NB4 (cell line): ENCODE data around the gene RBPJL.

Experiments
- DNase-seq: peaks from one replicate; pipeline ENCODE4 v3.0.0; 2010; ENCODE audit warnings: low read depth
- H3K4me3 ChIP-seq: one replicate; pipeline ENCODE4 v1.5.1; 2011; ENCODE audit warnings: mild to moderate bottlenecking, low read depth, low read length, moderate library complexity
- MYC ChIP-seq: IDR thresholded peaks from 2 replicates; pipeline ENCODE4 v1.6.1; 2011; ENCODE audit warnings: low read depth, low read length
- POLR2A ChIP-seq: IDR thresholded peaks from 2 replicates; pipeline ENCODE4 v1.6.1; 2011; ENCODE audit warnings: mild to moderate bottlenecking; ENCODE audit not compliant: insufficient read length; ENCODE audit errors: extremely low read depth
- TF ChIP-seq, protein P1 (sequence below): IDR thresholded peaks from one replicate; pipeline ENCODE4 v1.5.1; 2012; ENCODE audit warnings: low read depth, low read length
- TF ChIP-seq, protein P2 (sequence below): IDR thresholded peaks from 2 replicates; pipeline ENCODE4 v1.6.1; 2011; ENCODE audit warnings: low read depth, low read length

Gene RBPJL

DNA sequence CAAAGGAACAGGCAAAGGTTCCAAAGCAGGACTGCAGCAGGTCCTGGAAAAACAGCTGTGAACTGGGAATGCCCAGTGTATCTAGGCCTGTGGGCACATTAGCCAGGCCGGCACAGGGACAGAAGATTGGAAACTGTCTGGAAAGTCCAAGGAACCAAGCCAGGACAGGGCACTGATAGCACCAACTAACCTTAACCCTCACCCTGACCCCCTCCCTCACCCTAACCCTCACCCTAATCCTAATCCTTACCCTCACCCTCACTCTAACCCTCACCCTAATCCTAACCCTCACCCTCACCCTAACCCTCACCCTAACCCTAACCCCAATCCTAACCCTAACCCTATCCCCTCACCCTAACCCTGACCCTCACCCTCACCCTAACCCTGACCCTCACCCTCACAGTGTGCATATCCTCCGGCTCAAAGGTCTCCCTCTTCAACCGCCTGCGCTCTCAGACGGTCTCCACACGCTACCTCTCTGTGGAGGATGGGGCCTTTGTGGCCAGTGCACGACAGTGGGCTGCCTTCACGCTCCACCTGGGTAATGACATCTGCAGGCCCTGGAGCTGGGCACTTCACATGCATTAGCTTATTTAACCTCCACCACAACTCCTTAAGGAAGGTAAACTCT lies 6.5 kb downstream of the RBPJL start:
- DNase-seq: no peak
- H3K4me3 ChIP-seq: no peak overlapping the region
- TF ChIP-seq, protein P1, sequence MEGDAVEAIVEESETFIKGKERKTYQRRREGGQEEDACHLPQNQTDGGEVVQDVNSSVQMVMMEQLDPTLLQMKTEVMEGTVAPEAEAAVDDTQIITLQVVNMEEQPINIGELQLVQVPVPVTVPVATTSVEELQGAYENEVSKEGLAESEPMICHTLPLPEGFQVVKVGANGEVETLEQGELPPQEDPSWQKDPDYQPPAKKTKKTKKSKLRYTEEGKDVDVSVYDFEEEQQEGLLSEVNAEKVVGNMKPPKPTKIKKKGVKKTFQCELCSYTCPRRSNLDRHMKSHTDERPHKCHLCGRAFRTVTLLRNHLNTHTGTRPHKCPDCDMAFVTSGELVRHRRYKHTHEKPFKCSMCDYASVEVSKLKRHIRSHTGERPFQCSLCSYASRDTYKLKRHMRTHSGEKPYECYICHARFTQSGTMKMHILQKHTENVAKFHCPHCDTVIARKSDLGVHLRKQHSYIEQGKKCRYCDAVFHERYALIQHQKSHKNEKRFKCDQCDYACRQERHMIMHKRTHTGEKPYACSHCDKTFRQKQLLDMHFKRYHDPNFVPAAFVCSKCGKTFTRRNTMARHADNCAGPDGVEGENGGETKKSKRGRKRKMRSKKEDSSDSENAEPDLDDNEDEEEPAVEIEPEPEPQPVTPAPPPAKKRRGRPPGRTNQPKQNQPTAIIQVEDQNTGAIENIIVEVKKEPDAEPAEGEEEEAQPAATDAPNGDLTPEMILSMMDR: no peak
- no peak for TF ChIP-seq POLR2A
- TF ChIP-seq, protein P2, sequence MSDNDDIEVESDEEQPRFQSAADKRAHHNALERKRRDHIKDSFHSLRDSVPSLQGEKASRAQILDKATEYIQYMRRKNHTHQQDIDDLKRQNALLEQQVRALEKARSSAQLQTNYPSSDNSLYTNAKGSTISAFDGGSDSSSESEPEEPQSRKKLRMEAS: no peak
- TF ChIP-seq MYC: no peak

DNA sequence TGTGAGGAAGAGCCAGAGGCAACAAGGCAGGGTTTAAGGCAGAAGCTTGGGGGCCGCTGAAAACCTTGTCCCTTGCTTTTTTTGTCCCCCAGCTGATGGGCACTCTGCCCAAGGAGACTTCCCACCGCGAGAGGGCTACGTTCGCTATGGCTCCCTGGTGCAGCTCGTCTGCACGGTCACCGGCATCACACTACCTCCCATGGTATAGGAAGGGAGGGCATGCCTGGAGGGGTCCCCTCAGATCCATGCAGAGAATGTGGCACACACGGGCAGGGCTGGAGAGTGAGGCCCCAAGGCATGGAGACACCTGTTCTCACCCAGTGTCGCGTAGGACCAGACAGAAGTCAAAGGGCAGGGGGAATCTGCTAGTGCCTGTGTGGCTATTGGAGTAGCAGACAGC lies 7.3 kb downstream of the RBPJL start:
- TF ChIP-seq, protein P1: no peak
- TF ChIP-seq, protein P2: no peak
- TF ChIP-seq MYC: no peak
- DNase-seq: no peak
- no peak overlapping the region for H3K4me3 ChIP-seq

DNA sequence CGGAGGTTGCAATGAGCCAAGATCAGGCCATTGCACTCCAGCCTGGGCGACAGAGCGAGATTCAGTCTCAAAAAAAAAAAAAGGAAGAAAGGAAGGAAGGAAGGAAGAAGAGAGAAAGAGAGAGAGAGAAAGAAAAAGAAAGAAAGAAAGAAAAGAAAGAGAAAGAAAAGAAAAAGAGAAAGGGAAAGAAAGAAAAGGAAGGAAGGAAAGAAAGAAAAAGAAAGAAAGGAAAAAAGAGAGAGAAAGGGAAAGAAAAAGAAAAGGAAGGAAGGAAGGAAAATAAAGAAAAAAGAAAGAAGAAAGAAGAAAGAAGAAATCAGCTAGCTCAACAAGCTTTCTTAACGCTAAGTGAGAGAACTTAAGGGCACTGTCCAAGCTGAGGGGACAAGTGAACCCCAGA lies 9.0 kb downstream of the RBPJL start:
- no peak for DNase-seq
- TF ChIP-seq, protein P2: no peak
- TF ChIP-seq MYC: no peak
- TF ChIP-seq POLR2A: no peak
- TF ChIP-seq, protein P1: no peak
- H3K4me3 ChIP-seq: no peak overlapping the region

DNA sequence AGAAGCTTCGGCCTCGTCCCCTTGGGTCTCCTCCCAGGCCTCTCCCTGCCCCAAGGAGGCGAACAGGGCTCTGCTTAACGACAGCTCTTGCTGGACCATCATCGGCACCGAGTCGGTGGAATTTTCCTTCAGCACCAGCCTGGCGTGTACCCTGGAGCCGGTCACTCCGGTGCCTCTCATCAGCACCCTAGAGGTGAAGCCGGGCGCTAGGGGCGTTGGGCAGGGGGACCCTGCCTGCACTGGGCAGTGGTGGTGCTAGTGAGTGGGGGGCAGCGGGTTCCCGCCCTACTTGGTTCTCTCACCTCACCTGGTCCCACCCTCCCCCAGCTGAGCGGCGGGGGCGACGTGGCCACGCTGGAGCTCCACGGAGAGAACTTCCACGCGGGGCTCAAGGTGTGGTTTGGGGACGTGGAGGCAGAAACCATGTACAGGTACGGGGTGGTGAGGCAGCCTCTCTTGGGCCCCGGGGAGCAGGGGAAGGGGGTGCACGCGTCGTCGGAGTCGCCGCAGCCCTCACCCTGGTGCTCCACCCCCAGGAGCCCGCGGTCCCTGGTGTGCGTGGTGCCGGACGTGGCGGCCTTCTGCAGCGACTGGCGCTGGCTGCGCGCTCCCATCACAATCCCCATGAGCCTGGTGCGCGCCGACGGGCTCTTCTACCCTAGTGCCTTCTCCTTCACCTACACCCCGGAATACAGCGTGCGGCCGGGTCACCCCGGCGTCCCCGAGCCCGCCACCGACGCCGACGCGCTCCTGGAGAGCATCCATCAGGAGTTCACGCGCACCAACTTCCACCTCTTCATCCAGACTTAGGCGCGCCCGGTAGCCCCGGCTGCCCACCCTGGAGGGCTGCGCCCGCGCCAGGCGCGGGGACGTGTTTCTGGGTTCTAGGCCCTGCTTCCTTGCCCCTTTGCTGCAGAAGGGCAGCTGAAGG lies 9.8 kb downstream of the RBPJL start:
- no peak overlapping the region for H3K4me3 ChIP-seq
- no peak for TF ChIP-seq POLR2A
- TF ChIP-seq, protein P1: no peak
- TF ChIP-seq, protein P2: no peak
- TF ChIP-seq MYC: no peak
- no peak for DNase-seq

DNA sequence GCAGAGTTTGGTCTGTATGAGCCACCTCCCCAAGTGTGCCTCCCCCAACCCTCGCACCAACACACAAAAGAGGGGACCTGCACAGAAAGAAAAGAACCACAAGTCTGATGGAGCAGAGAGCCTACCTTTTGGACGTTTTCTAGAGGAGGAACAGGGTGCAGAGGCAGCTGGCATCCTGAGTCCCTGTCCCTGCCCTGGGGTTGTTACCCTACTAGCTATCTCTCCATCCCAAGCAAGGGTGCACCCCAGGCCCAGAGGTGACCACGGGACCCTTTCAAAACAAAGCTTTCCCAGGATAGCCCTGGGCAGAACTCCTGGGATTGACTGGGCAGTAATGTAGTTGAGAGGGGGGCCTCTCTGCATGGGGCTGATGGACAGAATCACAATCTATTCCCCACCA lies 11.2 kb downstream of the RBPJL start:
- TF ChIP-seq POLR2A (no peak), MYC (no peak)
- TF ChIP-seq, protein P1: no peak
- TF ChIP-seq, protein P2: no peak
- no peak overlapping the region for H3K4me3 ChIP-seq
- no peak for DNase-seq
